ENCODE measurements around the gene STON1.

GRCh38 chr2:48483506-48483905, 46.4 kb upstream of the STON1 start:
- TF ChIP-seq, protein P1, sequence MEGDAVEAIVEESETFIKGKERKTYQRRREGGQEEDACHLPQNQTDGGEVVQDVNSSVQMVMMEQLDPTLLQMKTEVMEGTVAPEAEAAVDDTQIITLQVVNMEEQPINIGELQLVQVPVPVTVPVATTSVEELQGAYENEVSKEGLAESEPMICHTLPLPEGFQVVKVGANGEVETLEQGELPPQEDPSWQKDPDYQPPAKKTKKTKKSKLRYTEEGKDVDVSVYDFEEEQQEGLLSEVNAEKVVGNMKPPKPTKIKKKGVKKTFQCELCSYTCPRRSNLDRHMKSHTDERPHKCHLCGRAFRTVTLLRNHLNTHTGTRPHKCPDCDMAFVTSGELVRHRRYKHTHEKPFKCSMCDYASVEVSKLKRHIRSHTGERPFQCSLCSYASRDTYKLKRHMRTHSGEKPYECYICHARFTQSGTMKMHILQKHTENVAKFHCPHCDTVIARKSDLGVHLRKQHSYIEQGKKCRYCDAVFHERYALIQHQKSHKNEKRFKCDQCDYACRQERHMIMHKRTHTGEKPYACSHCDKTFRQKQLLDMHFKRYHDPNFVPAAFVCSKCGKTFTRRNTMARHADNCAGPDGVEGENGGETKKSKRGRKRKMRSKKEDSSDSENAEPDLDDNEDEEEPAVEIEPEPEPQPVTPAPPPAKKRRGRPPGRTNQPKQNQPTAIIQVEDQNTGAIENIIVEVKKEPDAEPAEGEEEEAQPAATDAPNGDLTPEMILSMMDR (IDR thresholded peaks at IDR 0.05; ENCODE audit: low read length) = no peak
- TF ChIP-seq EZH2 (optimal IDR thresholded peaks at IDR 0.05; ENCODE audit: low read depth, low read length) = no peak

All from MM.1S (cell line).